ENCODE results near the gene STK32B.

Gene STK32B

DNA sequence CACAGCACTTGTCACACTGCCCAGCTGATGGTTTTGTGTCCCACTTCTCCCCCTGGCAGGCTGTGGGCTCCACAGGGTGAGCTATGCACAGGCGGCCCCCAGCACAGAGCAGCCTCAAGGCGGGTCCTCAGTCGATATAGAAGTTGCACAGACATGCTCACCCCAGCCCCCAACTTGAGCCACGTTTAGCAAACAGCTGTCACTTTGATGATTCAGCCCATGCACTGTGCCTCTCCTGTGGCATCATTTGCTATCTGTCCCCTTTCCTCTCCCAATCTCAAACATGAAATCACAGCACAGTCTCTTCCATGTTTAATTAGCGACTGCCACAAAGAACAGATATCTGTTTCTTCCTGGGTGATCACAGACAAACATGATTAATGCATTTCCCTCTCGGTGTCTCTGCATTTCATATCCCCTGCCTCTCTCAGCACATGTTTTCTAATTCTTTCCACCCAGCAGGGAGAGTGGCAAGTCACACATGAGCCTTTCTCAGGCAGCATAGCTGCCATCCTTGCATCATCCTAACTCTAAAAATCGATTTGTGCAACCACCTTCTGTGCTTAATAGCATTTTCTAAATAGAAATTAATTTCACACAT, 452.2 kb downstream of the STK32B start:
- H3K27ac ChIP-seq = no peak overlapping the region

DNA sequence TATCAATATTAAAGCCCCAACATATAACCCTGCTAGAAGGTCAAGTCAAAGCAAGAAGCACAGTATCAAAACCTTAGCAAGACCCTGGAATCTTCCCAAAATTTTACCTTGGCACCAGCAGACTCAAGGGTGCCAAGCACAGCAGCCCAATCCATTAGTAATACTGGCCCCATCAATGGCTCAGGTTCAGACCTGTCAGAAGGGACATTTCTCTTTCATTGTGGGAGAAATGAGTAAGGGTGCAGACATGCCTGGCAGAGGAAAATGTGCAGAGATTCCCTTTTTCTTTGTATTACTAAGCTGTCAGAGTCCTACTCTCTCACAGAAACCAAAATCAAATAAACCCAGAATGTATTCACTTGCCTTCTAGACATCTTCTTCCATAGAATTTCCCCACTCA, 453.2 kb downstream of the STK32B start:
- no peak overlapping the region for H3K27ac ChIP-seq

More for the DNA sequence above, 452.2 kb downstream of the STK32B start:
- TF ChIP-seq, protein P1, sequence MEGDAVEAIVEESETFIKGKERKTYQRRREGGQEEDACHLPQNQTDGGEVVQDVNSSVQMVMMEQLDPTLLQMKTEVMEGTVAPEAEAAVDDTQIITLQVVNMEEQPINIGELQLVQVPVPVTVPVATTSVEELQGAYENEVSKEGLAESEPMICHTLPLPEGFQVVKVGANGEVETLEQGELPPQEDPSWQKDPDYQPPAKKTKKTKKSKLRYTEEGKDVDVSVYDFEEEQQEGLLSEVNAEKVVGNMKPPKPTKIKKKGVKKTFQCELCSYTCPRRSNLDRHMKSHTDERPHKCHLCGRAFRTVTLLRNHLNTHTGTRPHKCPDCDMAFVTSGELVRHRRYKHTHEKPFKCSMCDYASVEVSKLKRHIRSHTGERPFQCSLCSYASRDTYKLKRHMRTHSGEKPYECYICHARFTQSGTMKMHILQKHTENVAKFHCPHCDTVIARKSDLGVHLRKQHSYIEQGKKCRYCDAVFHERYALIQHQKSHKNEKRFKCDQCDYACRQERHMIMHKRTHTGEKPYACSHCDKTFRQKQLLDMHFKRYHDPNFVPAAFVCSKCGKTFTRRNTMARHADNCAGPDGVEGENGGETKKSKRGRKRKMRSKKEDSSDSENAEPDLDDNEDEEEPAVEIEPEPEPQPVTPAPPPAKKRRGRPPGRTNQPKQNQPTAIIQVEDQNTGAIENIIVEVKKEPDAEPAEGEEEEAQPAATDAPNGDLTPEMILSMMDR (IDR thresholded peaks at IDR 0.05) = no peak
- TF ChIP-seq ZFX (IDR thresholded peaks at IDR 0.05; ENCODE audit: borderline replicate concordance) = no peak

DNA sequence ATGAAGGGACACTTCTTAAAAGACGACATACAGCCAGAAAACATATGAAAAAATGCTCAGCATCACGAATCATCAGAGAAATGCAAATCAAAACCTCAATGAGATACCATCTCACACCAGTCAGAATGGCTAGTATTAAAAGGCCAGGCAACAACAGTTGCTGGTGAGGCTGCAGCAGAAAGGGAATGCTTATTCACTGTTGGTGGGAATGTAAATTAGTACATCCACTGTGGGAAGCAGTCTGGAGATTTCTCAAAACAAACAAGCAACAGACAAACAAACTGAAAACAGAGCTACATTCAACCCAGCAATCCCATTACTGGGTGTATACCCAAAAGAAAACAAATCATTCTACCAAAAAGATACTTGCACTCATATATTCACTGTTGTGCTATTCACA, 459.2 kb downstream of the STK32B start:
- TF ChIP-seq ZFX (IDR thresholded peaks at IDR 0.05; ENCODE audit: borderline replicate concordance) = no peak
- TF ChIP-seq, protein P1 (IDR thresholded peaks at IDR 0.05) = no peak
- no peak overlapping the region for H3K27ac ChIP-seq

More for the DNA sequence above, 453.2 kb downstream of the STK32B start:
- TF ChIP-seq, protein P1 (IDR thresholded peaks at IDR 0.05) = no peak
- no peak for TF ChIP-seq ZFX (IDR thresholded peaks at IDR 0.05; ENCODE audit: borderline replicate concordance)

DNA sequence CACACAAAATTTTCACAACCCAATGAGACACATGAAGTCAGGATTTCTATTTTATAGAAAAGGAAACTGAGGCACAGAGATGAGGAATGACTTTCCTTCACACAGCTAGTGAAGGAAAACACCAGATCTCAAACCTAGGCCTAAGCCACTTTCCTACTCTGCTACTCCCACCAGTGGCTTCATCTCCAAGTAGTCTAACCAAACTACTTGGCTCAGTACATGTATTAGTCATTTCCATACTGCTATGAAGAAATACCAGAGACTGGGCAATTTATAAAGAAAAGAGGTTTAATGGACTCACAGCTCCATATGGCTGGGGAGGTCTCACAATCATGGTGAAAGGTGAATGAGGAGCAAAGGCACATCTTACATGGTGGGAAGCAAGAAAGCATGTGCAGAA, 460.5 kb downstream of the STK32B start:
- no peak overlapping the region for H3K27ac ChIP-seq
- TF ChIP-seq ZFX (IDR thresholded peaks at IDR 0.05; ENCODE audit: borderline replicate concordance) = no peak
- TF ChIP-seq, protein P1 (IDR thresholded peaks at IDR 0.05) = no peak

DNA sequence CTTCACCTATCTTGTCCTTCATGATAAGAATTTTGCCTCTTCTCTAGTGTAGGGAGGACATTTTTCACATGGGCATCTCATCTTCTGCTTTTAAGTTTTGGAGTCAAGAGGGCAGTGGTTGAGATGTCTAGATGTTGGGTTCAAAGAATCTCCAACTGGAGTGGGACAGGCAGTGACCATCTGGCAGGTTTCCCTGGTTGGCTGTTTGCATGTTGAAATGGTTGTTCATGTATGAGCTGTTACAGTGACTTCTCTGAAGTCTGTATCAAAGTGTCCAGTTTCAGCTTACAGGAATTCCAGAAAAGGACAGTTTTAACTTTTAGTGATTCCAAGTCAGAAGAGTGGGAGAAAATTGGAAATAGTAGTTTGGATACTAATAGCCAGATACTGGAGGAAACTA, 464.4 kb downstream of the STK32B start:
- TF ChIP-seq, protein P1 (IDR thresholded peaks at IDR 0.05) = no peak
- no peak for TF ChIP-seq ZFX (IDR thresholded peaks at IDR 0.05; ENCODE audit: borderline replicate concordance)
- H3K27ac ChIP-seq = no peak overlapping the region

DNA sequence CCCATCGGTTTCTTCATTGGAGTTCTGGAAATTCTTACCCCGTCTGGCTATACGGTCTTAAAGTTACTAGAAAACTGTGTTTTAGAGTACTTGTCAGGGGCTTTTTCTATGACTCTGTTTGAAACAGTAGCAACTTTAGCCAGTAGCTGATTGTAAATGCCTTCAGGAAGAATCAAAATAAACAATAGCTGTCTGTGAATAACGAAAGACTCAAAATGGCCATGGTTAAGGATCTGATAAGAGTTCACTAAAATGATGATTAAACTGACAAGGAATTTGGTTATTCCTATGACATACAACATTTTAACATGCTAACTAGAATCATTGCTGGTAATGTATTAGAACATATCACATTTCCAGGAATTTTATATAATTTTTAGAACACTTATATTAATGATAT, 466.1 kb downstream of the STK32B start:
- H3K27ac ChIP-seq = no peak overlapping the region
- no peak for TF ChIP-seq ZFX (IDR thresholded peaks at IDR 0.05; ENCODE audit: borderline replicate concordance)
- TF ChIP-seq, protein P1 (IDR thresholded peaks at IDR 0.05) = no peak

DNA sequence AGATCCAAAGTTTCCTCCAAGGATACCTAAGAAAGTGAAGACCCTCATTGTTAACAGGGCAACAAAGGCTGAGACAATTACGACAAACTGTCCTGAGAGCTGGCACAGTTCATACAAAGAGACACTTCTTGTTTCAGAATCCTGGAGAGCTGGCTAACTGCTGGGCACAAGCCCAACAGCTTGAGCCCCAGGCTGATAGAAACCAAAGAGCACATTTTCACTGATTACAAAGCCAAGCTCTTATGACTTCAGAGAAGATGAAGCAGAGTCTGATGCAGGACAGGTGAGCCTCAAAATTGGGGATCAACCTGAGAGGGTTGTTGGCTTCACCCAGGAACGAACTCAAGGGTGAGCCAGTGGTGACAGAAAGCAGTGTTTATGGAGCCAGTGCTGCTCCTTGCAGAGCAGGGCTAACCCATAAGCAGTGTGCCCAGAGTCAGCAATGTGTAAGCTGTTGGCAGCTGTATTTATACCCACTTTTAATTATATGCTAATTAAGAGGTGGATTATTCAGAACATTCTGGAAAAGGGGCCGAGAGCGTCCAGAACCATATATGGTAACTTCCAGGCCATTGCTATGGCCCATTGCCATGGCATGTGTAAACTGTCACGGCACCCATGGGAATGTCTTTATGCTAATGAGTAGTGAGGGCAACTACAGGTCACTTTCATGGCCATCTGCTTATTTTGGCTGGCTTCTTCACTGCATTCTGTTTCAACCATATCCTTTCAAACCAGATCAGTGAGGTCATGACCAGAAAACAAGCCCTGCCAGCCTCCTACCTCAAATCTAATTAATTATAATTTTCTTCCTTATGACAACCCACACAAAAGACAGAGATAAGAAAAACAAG, 473.4 kb downstream of the STK32B start:
- H3K27ac ChIP-seq = no peak overlapping the region
- TF ChIP-seq ZFX (IDR thresholded peaks at IDR 0.05; ENCODE audit: borderline replicate concordance) = no peak
- TF ChIP-seq, protein P1 (IDR thresholded peaks at IDR 0.05) = no peak

Measured in 22Rv1 (cell line).